GM19468 (cell line): ENCODE data around the gene SYNPO2L.

Source experiments
- ATAC-seq: cut with Tn5 transposase; IDR thresholded peaks from one replicate; pipeline ENCODE4 v1.9.1; 2021; ENCODE audit warnings: mild to moderate bottlenecking, moderate library complexity, moderate number of reproducible peaks; ENCODE audit not compliant: unreplicated experiment; ENCODE audit errors: extremely low read depth

The SYNPO2L gene

DNA sequence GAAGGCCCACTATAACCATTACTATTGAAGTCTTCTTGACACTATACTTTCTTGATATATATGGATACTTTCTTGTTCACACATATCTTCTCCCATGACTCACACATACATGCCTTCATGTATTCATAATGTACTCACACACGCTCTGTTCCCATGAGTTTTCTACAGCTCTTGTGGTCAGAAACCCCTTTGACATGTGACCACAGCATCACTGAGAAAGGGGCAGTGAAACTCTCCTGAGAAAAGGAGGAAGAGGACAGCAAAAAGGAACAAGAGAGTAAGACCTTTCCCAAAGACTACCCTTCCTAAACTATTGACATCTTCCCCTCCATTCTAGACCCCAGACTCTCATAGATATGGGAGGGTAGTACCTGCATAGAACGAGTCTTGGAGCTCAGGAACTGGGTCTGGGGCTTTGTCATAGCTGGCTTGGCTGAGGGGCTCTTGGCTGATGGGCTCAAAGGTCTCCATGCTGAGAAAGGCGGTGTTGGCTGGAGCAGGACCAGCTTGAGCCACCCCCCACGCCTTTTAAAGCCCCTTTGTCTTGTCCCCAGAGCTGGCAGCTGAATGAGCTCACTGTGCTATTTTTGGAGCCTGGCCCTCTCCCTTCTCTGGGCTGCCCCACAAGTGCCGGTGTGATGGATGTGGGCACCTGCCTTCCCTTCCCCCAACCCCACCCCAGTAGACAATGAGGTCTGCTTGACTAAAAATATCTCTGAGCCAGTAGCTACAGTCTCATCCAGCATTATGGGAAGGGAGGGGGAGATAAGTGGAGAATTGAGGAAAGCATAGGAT is 5.1 kb downstream of the SYNPO2L start:
- ATAC-seq = no peak

DNA sequence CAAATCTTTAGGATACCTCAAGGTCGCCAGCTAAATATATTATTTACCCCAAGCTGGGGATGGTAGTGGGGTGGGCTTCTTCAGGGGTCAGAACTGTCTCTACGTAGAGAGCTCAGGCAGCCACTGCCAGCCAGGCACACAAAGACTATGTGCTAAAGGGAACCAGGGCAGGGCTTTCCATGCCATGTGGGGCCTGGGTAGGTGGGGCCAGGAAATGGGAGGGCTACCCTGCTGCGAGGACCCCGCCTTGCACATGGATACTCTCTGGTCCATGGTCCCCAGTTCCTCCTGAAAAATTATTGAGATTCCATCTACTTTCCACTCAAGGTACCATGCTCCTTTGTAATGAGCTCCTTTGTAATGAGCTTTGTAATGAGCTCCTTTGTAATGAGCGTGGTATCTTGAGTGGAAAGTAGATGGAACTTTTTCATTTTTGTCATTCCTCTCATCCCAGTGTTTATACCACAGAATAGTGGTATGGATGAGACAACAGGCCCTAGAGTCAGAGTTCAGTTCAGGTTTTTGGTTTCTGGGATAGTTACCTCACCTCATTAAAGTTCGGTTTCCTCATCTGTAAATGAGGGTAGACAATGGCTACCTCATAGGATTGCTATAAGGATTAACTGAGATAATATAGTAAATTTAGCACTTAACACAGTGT is 5.8 kb downstream of the SYNPO2L start:
- no peak for ATAC-seq

DNA sequence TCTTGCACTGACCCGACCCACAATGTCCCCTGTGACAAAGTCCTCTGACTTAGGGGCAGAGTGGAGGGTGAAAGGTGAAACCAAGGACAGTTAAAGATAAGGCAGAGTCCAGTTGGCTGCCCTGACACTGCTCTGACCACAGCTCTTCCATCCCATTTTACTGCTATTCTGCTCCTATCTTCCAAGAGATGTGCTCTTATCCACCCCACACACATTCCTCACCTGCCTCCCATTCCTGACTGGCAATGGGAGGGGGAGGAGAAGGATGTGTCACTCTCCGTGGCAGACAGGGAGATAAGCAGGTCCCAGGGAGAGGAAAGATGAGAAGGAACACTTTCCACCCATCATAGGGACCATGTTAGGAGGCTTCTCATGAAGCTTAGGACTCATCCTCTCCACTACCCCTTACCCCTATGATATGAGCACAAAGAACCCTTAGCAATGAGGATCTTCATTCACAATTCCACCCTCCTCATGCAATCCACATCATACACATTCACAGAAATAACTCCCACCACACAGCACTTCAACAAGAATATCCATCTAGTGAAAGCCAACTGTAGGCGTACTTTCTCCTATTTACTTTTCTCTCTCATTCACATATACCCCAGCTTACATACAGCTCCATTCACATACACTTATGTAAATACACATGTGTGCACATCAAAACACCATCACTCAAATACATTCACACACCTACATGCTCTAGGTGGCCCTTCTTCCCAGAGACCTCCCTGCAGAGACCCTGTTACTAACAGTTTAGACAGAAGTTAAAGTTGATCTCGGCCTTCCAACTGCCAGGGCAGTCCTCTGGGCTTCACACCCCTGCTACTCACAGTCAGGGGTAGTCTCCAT is 6.6 kb downstream of the SYNPO2L start:
- ATAC-seq = no peak

DNA sequence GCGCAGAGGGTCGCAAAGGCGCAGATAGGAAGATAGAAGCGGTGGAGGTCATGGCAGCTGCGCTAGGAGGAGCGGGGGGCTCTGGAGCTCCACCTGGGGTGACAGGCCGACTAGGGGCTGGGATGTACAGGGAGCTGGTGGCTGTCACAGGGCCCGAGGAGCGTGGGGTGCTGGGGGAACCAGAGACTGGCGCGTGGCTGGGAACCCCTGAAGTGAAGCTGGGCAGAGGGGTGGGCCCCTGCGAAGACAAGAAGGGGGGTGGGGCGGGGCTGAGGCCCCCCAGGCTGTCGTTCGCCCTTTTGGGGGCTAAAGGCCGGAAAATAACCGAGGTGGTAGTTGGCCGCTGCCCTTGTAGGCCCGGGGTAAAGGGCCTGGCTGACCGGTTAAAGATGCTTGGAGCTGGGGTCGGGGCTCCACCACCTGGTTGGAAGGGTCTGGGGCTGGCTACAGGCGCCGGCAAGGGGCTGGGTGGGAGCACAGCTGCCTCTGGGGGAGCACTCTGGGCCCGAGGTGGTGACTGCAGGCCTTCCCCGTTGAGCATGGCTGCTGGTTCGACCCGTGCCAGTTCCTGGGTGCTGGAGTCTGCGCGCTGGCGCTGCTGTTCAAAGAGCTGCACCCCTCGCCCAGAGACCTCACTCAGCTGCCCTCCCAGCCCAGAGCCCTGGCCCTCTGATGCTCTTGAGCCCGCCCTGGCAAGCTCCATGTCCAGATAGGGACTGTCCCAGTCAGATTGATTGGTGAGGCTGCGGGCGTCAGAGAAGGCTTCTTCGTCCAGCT is 7.8 kb downstream of the SYNPO2L start:
- no peak for ATAC-seq

DNA sequence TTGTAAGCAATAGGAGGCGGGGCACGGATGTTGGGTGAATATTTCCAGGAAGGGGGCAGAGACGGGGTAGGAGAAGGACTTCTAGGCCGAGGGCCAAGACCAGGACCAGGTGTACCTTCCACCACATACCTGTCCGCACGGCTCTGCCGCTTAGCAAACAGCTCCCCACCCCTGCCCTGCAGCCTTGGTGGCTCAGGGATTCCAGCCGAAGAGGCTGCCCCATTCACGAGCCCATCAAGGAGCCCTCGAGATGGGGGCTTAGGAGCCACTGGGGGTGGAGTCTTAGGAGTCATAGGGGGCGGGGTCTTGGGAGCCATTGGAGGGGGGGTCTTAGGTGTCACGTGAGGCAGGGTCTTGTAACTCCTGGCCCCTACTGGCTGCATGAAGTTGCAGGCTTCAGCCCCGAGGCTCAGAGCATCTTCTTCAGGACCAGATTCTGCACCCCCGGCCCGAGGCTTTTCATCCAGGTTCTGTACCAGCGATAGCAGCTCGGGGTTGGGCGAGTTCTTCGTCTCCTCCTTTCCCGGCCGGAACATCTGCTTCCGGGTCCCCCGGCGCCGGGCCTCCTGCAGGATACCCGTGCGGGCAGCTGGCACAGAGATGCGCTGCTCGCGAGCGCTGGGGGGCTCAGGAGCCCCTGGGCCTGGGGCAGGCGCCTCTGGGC is 8.5 kb downstream of the SYNPO2L start:
- no peak for ATAC-seq

DNA sequence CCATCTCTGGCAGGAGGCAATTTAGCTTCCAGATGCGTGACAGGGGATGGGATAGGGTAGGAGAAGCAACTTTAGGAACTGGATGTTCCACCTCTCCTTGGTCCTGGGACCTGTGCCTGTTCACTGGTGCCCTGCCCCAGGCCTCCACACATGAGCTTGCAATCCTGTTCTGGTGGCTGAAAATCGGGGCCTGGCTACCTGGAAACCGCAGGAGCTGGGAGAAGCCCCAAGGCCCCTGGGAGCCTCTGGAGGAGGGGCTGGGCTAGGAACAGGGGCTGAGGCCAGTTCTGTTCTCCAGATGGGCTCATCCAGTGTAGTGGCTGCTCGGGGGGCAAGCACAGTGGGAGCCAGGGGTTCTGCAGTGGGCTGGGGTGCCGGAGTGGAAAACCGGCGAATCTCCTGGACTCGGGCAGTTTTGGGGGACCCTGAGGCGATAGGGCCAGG is 9.2 kb downstream of the SYNPO2L start:
- no peak for ATAC-seq

DNA sequence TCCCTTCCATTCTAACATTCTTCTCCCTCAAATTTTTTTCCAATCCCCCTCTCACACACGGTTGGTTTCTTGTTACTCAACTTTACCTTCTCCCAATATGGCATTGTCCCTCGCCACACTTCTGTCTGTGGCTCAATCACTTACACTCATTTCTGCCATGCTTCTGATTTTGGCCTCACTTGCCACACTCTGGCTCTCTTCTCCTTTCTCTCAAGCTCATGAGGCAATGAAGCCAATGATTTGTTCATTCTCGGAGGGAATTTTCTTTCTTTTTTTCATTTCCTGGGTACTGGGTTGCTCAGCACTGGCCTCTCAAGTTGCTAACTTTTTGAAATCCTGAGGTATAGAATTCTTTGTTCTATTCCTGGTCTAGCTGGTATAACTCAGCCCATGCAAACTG is 10.6 kb downstream of the SYNPO2L start:
- no peak for ATAC-seq

DNA sequence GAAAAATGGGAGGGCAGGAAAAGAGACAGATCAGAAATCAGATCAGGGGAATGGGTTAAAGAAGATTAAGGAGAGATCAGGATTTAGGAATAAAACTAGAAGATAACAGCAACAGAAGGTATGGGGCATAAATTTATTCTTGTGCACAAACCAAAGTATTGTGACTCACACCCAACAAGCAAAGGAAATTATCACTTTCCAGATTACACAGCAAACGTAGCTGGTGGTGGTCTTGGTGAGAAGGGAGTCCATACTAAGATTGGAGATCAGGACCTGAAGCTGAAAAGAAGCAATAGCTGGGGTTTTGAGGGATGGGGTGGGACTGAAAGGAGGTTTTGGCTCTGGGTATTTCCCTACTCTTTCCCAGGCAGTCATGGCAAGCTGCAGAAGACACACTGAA is 11.1 kb downstream of the SYNPO2L start:
- ATAC-seq = no peak

DNA sequence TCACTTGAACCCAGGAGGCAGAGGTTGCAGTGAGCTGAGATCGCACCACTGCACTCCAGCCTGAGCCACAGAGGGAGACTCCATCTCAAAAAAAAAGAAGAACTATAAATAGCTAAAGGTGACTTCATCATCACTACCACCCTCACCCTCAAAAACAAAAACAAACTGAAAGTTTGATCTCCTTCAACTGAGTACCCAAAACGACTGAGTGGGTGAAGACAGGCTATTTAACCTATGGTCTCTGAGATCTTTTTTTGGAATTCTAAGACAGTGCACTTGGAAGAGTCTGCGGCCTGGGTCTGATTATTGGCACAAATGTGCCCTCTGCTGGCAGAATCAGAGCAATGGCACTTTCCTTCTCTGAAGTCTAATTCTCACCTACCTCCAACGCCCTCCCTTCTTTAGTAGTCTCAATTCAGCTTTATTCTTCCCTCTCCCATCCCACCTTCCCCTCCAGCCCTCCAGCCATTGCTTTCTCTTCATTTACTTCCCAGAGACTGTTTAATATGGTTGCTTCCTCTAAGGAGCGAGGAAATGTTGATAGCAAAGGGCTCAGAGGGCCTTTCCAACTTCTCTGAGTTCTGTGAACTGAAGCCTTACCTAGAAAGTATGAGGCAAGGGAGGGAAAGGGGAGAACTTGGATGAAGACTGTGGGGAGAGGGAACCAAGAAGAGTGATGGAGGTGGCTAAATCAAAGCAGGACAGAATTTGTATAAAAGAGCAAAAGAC is 11.7 kb downstream of the SYNPO2L start:
- ATAC-seq = no peak

DNA sequence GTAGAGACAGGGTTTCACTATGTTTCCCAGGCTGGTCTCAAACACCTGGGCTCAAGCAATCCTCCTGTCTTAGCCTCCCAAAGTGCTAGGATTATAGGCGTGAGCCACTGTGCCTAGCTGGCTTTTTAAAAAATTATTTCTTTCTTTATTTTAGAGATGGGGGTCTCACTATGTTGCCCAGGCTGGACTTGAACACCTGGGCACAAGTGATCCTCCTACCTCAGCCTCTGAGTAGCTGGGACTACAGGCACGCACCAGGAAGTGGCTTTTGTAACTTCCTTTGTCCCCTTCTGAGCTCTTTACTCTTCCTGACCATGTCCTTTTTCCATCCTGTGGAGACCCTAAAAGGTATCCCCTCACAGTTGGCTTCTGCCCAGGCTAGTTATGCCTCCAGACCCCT is 12.5 kb downstream of the SYNPO2L start:
- ATAC-seq = no peak

DNA sequence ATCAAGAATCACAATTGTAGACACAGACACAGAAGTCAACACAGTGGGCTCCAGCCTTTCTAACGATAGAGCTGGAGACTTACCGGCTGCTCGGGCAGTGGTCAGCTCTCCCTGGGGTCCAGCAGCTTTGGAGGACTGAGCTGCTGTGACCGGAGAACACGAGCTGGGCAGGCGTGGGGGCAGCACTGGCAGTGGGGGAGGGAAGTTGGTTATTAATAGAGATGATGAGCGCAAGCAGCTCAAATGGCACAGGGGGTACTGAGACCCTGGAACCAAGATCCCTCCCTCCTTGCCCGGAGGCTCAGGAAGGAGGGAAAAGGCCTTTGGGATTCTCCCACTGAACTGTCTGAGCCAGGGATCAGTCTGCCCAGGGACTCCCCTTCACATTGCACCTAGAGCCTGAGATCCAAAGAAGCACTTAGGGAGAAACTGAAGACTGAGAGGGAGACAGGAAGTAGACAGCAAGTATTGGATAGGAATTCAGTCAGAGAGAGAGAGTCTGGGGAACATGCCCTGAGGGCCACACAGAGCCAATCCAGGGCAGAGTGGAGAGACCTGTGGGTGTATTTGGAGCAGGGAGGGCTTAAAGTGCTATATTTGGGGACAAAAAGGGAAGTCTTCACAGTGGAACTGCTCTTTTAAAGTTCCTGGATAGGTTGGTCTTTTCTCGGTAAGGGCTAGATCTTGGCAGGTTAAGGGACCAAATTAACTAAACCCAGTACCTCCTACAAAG is 14.3 kb downstream of the SYNPO2L start, which contains the start of gene MYOZ1:
Gene MYOZ1, minus strand, starts transcription at position 147 of the 733 bp plus-strand sequence. CDS start 1,457 bp downstream, outside the sequence.
- no peak for ATAC-seq

DNA sequence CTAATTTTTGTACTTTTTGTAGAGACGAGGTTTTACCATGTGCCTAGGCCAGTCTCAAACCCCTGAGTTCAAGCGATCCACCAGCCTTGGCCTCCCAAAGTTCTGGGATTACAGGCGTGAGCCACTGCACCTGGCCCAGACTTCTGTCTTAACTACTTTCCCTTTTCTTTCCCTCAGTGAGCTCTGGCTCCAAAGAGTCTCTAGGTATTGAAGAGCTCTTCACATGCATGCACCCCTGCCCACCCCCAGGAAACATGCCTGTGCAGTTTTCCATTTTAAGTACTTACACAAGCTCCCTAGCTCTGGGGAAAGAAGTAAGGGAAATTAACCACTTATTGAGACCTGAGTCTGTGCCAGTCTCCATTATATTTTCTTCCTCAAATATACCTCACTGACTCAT is 16.5 kb downstream of the SYNPO2L start:
- no peak for ATAC-seq

DNA sequence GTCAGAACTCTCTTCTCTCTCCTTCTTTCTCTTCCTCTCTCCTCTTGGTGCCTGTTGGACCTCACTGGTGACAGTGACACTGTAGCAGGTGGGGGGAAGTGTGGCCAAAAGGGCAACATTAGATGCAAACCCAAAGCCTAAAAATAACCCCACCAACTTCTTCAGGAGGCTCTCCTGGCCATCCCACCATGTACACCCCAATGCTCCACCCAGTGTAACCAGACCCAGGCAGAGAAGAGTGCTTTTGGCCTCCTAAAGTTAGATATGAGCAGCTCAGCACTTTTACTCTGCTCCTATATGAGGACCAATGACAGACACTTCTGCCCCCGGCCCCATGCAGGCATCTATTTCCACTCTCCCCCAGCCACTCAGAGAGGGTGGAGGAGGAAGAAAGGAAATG is 20.0 kb downstream of the SYNPO2L start:
- no peak for ATAC-seq

DNA sequence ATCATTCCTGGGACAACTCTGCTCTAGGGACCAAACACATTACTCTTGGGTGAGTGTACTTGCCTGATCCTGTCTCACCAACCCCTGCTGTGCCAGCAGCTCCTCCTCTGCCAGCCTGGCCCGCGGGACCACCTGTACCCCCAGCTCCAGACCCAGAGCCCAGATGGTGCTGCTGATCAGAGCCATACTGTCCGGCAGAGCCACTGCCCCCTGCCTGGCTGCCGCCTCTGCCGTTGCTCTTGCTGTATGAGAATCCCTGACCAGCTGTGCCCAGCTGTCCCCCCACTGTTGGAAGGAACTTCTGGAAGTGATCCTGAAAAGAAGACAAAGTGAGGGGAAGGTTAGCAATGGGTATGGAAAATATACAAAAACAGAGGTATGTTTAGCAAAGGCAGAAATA is 21.4 kb downstream of the SYNPO2L start:
- no peak for ATAC-seq

DNA sequence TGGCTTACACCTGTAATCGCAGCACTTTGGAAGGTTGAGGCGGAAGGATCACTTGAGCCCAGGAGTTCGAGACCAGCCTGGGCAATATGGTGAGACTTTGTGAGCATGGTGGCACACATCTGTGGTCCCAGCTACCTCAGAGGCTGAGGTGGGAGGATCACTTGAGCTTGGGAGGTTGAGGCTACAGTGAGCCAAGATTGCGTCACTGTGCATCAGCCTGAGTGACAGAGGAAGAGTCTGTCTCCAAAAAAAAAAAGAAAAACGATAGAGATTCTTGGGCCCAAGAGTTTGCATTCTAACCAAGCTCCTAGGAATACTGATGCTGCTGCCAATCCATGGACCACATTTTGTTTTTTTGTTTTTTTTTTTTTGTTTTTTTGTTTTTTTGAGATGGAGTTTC is 26.7 kb downstream of the SYNPO2L start:
- ATAC-seq = no peak

DNA sequence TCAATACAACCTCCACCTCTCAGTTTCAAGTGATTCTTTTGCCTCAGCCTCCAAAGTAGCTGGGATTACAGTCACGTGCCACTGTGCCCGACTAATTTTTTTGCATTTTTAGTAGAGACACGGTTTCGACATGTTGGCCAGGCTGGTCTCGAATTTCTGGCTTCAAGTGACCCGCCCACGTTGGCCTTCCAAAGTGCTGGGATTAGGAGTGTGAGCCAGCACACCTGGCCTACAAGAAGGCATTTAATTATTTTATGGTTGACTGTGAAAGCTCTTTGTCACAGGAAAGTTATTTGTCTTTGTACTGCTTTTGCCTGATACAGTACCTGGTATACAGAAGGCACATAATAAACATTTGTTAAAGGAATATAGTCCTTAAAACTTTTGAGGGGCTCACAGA is 27.4 kb downstream of the SYNPO2L start:
- no peak for ATAC-seq

DNA sequence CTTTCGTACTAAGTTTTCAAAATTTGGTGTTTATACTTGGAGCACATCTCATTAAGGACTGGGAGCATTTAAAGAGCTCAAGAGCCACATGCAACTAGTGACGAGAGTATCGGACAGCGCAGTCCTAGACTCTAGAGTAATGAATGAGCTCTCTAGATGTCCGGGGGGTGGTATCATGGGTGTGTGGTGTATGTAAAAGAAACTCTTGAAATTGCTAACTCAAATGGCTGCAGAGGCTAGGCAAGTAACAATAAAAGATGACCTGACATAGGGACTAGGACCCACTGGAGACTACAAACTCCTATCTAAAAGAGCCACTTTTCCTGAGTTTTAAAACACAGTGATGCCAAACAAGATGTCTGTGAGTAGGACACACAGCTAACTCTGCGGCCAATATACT is 28.5 kb downstream of the SYNPO2L start:
- no peak for ATAC-seq
